GM18867 (cell line): Measurements from ENCODE around the gene SMG1.
"Not testable (repeated sequence)": the region's sequence is repeated elsewhere in the genome, so short reads cannot be mapped to it uniquely, and the experiment has no call there.

Experiments used
- ATAC-seq: cut with Tn5 transposase; IDR thresholded peaks from one replicate; pipeline ENCODE4 v1.9.1; 2021; ENCODE audit warnings: mild to moderate bottlenecking, moderate library complexity; ENCODE audit not compliant: unreplicated experiment

The SMG1 gene

DNA sequence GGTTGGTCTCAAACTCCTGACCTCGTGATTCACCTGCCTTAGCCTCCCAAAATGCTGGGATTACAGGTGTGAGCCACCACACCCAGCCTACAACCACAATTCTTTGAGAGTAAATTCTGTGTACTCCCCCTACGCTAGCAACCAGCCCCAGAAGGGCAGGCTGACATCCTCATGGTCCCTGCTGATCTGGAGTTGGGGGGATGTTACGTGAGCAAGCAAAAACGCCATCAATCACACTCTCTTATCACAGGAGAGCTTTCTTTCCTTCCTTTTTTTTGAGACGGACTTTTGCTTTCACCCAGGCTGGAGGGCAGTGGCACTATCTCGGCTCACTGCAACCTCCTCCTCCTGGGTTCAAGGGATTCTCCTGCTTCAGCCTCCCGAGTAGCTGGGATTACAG lies 154.0 kb downstream of the SMG1 start:
- not testable (repeated sequence) for ATAC-seq

DNA sequence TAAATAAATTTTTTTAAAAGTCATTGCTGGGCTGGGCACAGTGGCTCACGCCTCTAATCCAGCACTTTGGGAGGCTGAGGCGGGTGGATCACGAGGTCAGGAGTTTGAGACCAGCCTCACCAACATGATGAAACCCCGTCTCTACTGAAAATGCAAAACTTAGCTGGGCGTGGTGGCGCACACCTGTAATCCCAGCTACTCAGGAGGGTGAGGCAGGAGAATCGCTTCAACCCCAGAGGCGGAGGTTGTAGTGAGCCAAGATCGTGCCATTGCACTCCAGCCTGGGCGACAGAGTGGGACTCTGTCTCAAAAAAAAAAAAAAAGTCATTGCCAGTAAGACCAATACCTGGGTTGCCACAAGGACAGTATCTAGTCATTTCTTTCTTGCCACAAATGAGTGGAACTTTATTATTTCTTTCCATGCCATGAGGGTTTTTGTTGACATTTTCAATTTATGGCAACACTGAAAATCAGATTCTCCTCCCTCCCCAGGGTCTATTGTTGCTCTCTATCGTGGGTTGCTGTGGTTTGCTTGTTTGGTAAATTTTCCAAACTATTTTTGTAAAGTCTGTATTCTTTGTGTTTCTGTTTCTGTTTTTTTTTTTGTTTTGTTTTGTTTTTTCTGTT lies 155.8 kb downstream of the SMG1 start:
- not testable (repeated sequence) for ATAC-seq

DNA sequence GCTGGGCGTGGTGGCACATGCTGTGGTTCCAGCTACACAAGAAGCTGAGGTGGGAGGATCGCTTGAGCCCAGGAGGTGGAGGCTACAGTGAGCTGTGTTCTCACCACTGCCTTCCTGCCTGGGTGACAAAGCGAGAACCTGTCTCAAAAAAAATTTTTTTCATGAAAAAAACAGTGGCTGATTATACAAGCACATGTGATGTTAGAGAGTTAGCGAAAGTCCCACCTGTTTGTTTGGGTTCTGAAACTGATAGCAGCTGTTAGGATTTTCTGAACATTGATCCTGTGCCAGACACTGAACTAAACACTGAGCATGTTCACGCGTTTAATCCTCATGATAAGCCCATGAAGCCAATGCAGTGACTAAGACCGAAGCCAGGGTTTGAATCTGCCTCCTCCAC lies 159.0 kb downstream of the SMG1 start:
- ATAC-seq = peak; percentile 74

DNA sequence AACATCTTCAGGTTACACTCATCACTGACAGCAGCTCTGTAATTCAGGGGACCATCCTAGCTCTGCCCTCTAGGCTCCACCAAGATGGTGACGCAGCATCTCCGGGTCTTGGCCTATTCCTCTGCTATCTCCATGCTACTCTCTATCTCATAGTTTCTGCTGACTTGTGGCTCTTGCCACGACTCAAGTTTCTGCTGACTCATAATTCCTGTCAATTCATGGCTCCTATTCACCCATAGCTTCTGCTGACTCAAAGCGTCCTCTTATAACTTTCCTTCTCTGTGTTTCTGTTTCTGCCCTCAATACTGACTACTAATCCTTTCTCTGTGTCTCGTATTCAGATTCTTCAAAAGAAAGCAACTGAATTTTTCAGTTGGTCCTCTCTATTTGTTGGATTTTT lies 163.5 kb downstream of the SMG1 start:
- peak; percentile 39 for ATAC-seq

DNA sequence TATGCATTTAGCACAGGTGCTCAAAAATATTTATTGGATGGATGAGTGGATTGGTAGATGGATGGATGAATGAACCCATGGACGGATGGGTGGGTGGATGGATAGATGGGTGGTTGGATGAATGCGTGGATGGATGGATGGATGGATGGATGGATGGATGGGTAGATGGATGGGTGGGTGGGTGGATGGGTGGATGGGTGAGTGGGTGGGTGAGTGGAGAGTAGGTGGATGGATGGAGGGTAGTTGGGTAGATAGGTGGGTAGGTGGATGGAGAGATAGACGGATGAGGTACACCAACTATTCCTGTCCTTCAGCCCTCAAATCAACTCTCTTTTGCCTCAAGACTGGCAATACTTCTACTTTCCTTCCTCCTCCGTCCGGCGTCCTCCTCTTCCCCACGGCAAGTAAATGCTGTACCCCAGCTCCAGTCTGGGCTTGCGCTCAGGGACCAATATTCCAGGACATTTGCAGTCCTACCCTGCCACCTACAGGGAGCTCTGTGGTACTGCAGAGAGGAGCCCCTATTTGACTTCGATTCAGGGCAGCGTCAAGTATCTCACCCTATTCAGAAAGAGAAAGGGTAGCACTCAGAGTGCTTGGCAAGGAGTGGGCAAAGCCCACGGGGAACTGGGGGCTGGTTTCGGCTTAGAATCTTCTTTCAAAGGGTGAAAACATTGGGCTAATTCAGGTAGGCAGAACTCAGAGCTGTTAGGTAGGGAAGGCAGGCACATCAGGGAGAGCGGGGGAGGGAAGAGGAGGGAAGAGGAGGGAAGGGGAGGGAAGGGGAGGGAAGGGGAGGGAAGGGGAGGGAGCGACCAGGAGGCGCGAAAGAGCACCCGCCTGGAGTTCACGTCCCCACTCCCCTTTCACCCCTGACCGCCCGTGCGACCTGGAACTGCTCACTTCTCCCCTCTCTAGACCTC lies 166.3 kb downstream of the SMG1 start:
- peak; percentile 59 for ATAC-seq

DNA sequence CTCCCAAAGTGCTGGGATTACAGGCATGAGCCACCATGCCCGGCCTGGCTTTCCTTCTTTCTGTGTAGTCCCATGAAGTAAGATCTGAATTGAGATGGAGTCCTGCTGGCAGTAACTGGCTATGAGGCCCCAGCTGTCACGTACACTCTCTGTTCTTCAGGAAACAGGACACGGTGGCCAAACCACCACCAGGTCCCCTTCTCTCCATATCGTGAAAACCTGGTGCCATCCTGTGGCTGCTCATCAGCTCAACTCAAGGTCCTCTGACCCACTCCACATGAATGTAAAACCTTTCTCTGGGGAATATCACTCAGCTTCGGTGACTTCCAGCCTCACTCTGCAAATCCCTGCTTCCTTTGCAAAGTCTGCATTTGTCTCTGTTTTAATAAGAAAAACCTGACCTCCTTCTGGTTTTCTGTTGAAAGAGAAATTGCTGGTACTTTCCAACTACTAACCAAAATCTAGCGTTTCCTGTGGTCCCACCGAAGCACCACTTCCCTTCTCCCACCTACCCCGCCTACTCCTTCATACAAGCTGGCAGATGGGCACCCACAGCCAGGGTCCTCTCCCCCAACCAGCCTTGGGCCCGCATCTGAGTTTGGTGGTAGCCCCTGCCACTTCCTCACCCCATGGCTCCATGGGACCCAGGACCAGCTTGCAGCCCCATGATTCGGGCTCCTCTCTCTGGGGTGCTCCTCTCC lies 168.1 kb downstream of the SMG1 start:
- not testable (repeated sequence) for ATAC-seq

DNA sequence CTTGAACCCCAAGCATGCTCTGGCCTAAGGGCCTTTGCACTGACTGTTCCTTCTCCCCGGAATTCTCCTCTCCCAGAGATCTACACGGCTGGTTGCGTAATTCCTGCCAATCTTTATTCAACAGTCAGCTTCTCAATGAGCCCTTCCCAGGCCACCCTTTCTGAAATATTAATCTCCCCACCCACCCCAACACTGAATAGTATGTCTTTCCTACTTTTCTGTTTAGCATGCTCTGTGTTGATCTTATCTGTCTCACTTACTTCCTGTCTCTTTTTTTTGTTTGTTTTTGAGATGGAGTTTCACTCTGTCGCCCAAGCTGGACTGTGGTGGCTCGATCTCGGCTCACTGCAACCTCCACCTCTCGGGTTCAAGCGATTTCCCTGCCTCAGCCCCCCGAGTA lies 169.6 kb downstream of the SMG1 start:
- ATAC-seq = not testable (repeated sequence)
